HUES48 (cell line): ENCODE measurements around the gene PLAGL1.

Experiments
- H3K27ac ChIP-seq: one replicate; pipeline ENCODE4 v1.7.0; 2013; ENCODE audit warnings: low read depth, low read length, inconsistent platforms
- H3K27me3 ChIP-seq: 2 replicates; pipeline ENCODE4 v1.6.1; 2013; ENCODE audit warnings: mild to moderate bottlenecking, low read length; ENCODE audit not compliant: control insufficient read depth, insufficient read depth
- H3K36me3 ChIP-seq: 2 replicates; pipeline ENCODE4 v1.6.1; 2013; ENCODE audit warnings: low read length; ENCODE audit not compliant: control insufficient read depth, insufficient read depth
- H3K4me1 ChIP-seq: 2 replicates; pipeline ENCODE4 v1.6.1; 2013; ENCODE audit warnings: mild to moderate bottlenecking, low read length; ENCODE audit not compliant: control insufficient read depth, insufficient read depth
- H3K4me3 ChIP-seq: 2 replicates; pipeline ENCODE4 v1.5.1; 2013; ENCODE audit warnings: mild to moderate bottlenecking, low read depth, low read length
- H3K9ac ChIP-seq: 2 replicates; pipeline ENCODE4 v1.6.1; 2013; ENCODE audit warnings: mild to moderate bottlenecking, low read depth, low read length, moderate library complexity
- H3K9me3 ChIP-seq: 2 replicates; pipeline ENCODE4 v1.6.1; 2013; ENCODE audit warnings: low read length; ENCODE audit not compliant: control insufficient read depth, insufficient read depth

Gene PLAGL1

DNA sequence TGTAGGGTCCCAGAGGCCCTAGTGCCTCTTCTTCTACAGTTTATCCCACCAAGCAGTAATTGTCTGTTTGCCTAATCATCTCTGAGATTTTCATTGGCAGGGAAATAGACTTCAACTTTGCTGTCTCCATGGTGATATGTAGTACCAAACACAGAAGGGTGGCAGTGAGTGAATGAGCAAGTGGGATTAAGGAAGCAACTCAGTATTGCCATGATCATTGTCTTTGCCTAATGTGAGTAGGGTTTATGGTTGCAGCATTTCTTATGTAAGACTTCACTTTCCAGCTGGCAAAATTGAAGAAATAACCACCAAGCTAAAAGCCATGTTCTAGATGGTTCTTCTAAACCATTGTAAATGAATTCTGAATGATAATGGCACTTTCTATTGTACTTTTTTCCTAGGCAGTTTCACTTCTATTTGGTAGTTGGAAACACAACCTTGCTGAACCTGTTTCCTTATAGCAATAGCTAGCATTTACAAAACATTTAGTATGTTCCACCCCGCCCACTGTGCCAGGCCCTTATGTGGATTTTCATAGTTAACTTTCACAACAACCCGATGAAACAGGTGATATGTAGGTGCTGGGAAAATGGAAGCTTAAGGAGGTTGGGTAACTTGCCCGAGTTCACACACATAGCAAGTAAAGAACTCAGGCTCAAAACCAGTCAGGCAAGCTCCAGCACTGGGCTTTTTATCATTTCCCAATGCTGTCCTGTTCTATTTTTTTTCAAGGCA lies 111.8 kb downstream of the PLAGL1 start:
- Histone ChIP-seq H3K9ac (no peak overlapping the region), H3K27me3 (no peaks in the 10 kb centered on the region), H3K27ac (no peak overlapping the region), H3K36me3 (no peaks in the 10 kb centered on the region), H3K4me1 (peaks cover 6% of the 10 kb centered on the region; the same call in 1 of the 2 replicates), H3K9me3 (no peaks in the 10 kb centered on the region), H3K4me3 (no peak overlapping the region)

DNA sequence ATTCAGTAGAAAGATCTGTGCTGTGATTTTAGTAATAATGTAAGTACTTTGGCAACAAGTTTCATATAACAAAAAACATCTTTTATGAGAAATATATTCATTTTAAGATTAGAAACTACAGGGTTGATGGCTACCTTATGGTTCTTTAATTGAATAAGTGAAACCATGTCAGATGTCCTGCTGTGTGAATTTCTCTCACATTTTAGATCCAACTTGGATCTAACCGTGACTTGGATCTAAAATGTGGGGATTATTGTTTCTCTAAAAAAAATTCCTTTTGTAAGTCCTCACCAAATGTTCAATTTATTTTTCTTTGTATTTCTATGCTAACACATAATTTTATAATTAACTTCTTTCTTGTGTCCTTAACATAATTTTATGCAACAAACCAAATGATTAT lies 113.4 kb downstream of the PLAGL1 start:
- no peaks in the 10 kb centered on the region for H3K9me3 ChIP-seq
- H3K4me1 ChIP-seq, result peaks cover 6% of the 10 kb centered on the region; the same call in 1 of the 2 replicates
- no peak overlapping the region for H3K27ac ChIP-seq
- no peaks in the 10 kb centered on the region for H3K27me3 ChIP-seq
- H3K9ac ChIP-seq, result no peak overlapping the region
- no peak overlapping the region for H3K4me3 ChIP-seq
- H3K36me3 ChIP-seq, result no peaks in the 10 kb centered on the region
